Breast epithelium (tissue), 3 donors: ENCODE results near the gene HIVEP3.

Source experiments
- CTCF ChIP-seq, 3 donors: fragments of 450-650 bp; IDR thresholded peaks; one replicate each; pipeline ENCODE4 v1.5.1; 2016 to 2017; ENCODE audit warnings: antibody characterized with exemption in 3 of 3, mild to moderate bottlenecking in 3 of 3, moderate library complexity in 3 of 3
- POLR2AphosphoS5 ChIP-seq, 3 donors: sonication (generic); formaldehyde crosslinking; IDR thresholded peaks; one replicate each; pipeline ENCODE4 v1.6.1; 2017; ENCODE audit warnings: antibody characterized with exemption in 3 of 3

- no peak for TF ChIP-seq POLR2AphosphoS5 (IDR thresholded peaks at IDR 0.05)
- TF ChIP-seq CTCF (IDR thresholded peaks at IDR 0.05) = no peak
These were observed 102.7 kb downstream of the HIVEP3 start for GRCh38 chr1:41816061-41816460.
